GM19193 (cell line): ENCODE data around the gene TRPM2.

Experiments used
- POLR2A ChIP-seq: IDR thresholded peaks from 4 replicates; pipeline ENCODE4 v1.6.1; 2011; ENCODE audit not compliant: insufficient read depth, insufficient read length; ENCODE audit errors: extremely low read depth

TRPM2 gene

DNA sequence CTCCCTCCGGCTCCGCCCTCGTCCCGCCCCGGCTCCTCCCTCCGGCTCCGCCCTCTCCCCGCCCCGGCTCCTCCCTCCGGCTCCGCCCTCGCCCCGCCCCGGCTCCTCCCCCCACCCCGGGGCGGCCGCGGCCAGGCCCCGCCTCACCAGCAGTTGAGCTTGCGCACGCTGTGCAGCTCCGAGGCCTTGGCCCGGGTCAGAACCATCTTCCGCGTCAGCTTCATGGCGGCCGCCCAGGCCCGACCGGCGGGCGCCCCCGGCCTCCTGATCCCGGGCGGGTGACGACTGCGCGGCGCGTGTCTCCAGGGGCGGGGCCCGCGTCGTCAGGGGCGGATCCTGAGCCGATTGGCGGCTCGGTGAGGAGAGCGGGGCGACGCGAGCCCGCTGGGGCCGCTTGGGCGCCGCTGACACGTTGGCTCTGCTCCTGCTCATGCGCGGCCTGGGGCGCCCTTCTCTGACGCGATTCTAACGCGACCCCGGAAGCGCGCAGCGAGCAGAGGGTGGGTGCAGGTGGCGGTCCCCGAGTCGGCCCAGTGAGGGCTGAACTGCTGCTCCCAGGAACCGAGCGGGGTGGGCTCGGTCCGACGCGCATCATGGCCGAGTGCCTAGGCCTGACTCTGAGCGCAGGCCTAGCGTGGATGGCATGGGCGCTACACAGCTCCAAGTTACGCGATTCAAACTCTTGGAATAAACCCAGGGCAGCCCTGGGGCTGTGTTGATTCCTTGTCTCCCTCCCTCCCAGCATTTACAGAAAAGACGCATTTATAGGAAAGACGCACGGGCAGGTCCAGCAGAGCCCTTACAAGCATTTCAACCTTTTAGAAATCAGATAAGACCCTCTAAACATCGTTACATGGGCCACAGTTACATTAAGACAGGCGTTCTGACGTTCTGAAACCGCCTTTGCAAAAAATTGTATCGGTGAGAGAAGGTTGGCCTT, 14.2 kb upstream of the TRPM2 start, which contains the start of gene CFAP410:
TSS of gene CFAP410 (minus strand) at position 420 of the 940 bp plus-strand sequence. CDS start at position 224, 196 bp downstream.
- TF ChIP-seq POLR2A = peak; percentile 92

DNA sequence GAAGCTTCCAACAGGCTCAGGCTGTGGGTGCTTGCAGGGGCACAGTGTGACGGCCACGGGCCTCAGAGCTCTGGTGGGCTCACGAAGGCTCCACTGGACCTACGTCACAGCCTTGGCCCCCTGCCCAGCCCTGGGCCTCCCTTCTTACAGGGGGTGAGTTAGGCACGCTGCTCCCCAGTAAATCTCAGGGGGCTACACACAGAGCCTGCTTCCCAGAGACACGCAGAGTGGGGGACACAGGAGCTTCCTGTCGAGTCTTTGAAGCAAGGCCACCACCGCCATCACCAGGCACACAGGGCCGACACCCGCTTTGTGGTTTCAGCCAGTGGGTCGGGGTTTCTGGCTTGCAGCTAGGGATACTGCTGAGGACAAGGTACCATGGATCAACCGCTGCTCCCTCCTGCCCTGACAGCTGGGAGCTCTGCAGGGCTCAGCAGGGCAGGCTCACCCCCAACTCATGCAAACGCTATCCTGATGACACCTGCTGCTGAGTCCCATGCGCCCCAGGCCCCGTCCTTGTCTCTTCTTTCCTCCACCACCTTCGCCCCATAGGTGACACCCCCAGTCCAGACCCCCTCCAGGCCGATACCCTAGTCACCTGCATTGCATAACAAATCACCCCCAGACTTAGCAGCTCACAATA, 8.8 kb upstream of the TRPM2 start:
- no peak for TF ChIP-seq POLR2A

DNA sequence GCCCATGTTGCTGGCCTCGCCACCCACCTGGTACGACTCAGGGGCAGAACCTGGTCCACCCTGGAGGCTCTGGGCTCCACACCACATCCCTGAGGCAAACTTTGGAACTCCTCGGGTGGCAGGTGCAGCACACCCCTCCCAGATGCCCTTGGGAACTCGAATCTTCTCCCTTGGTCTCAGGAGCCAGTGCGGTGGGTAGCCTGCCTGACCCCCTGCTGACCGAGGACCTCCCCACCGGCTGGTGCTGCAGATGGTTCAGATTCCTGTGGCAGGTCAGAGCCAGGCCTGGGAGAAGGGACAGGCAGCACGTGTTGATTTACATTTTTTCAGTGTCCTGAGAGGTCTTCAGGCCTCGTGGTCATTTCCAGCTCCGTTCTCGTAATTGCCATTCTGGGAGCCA, 7.9 kb upstream of the TRPM2 start:
- no peak for TF ChIP-seq POLR2A

DNA sequence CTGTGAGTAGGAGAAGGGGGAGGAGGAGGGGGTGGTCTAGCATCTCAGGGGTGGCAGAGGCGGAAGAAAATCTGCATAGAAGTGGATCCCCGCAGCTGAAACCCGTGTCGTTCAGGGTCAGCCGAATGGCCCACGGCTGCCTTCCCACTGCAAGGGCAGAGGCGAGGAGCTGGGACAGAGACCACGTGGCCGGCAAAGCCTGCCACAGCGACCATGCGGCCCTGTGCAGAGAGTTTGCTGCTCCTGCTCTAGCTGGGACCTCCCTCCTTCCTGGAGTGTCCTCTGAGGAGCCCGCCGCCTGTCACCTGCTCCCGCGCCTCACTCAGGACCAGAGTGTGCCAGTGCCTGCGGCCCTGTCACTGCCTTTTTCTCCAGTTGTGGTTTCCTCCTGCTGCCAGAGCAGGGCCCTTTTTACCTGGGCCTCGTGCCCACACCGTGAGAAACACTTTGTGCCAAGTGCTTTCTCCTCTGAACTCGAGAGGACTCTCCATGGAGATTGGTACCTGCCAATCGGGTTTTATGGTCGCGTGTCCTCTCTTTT, 5.4 kb upstream of the TRPM2 start:
- TF ChIP-seq POLR2A = no peak

DNA sequence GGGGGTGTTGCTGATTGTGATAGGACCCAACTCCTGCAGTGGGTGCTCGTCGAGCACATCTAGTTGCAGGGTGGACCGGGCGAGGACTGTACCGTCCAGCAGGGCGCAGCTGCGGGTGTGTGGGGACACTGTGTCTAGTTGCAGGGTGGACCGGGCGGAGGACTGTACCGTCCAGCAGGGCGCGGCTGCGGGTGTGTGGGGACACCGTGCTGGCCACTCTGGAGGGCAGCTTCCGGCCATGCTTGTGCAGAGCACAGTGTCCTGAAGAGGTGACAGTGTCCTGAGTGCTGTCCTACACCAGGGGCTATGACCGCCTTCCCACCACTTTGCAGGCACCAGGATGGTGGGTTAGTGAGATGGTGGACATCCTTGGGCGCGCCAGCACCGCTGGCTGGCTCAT, 4.6 kb upstream of the TRPM2 start:
- no peak for TF ChIP-seq POLR2A

DNA sequence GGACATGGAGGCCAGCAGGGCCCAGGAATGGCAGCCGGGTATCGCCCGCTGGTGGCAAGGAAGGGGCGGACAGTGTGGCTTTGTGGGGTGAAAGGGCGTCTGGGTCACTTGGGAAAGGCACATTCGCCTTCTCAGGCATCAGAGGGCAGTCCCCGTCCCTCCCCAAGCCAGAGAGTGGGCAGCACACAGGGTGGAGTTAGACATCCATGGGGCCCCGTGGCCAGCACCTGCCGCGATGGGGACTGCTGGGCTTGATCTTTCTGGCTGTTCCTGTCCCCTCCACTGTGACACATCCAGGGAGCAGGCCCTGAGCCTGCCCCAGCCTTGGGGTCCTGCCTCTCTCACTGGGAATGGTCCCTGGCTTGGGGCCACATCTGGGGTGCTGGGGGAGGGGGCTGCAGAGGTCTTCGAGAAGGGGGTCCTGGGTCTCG, 4.0 kb upstream of the TRPM2 start:
- no peak for TF ChIP-seq POLR2A

DNA sequence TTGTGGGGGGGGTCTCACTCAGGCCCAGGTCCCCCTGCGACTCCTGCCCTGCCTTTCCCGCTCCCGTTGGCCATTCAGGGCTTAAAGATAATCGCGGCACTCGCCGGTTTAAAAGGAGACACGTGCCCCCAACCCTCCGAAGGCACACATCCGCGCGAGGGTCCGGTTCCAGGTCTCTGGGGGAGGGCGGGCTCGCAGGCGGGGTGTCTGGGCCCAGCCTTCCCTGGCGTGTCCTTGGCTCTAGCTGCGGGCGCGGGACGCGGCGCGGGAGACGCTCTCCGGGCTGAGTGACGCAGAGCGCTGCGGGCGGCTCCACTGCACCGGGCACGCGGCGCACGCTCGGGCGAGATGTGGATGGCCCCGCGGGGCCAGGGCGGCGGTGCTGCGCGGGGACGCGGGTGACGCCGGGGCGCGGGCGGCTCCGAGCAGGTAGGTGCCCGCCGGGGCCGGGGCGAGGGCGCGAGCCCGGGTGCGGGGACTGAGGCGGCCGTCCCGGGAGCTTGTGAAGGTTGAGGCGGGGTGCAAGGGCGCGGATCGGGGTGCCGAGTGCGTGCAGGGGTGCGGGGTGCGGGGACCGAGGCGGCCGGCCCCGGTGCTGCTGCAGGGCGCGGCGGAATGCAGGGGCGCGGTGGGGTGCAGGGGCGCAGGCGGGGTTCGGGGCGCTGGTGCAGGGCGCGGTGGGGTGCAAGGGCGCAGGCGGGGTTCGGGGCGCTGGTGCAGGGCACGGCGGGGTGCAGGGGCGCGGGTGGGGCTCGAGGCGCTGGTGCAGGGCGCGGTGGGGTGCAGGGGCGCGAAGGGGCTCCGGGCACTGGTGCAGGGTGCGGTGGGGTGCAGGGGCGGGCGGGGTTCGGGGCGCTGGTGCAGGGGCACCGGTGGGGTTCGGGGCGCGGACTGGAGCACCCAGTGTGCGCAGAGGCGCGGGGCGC, 3.3 kb upstream of the TRPM2 start:
- TF ChIP-seq POLR2A = no peak

DNA sequence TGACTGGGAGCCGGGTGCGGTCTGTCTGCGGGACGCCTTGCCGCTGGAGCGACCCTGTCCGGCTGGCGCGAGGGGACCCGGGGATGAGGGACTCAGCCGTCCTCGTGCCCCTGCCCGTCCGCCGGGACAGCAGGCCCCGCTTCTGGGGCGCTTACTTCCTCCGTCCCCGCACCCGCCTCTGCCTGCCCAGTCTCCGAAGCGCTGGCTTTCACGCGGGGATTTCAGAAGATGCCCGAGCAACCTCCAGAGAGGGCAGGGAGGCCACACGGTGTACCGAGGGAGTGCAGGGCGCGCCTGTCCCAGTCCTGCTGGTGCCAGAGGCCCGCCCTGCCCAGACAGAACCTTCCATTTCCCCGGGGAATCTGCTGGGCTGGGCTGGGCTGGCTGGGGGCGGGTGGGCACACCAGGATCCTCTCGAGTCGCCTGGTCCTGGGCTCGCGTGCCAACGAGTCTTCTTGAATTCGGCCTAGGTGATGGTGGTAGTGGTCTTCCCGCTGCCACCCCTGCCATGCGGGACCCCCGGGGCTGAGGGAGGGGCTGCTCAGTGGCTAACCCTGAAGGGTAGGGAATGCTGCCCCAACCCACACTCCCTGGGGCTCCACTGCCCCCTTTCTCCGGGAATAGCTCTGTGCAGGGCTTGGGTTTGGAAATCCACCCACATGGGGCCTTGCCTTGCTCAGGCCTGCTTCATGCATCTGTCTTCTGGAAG, 2.5 kb upstream of the TRPM2 start:
- TF ChIP-seq POLR2A = no peak

DNA sequence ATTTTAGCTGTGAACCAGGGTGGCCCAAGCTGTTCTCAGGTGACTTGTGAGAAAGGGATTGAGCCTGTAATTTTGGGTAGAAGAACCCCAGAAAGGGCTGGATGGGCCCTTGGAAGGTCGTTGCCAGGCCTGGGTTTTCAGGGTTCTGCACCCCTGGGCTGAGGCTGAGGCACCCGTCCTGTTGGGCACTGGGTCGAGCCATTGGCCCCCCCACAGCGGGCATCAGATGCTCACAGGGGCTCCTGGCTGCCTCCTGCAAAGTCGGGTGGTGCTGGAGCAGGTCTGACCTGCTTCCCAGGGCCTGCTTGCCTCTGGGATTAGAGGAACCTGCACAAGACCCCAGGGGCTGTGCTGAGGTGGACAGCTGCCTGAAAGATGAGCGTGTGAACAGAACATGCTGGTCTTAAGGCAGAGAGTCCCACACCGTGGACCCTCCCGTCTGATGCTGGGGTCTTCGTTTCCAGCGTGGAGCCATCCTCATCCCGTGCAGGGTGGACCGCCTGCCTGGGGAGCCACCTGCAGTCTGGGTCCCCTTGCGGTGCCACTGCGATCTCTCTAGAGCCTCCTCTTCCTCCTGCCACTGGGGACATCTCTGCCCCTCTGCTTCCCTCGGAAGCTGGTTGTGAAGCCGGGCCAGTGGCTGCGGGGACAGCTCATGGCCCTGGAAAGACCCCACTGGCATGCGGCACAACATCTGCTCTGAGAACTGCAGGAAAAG, 1.7 kb upstream of the TRPM2 start:
- no peak for TF ChIP-seq POLR2A

DNA sequence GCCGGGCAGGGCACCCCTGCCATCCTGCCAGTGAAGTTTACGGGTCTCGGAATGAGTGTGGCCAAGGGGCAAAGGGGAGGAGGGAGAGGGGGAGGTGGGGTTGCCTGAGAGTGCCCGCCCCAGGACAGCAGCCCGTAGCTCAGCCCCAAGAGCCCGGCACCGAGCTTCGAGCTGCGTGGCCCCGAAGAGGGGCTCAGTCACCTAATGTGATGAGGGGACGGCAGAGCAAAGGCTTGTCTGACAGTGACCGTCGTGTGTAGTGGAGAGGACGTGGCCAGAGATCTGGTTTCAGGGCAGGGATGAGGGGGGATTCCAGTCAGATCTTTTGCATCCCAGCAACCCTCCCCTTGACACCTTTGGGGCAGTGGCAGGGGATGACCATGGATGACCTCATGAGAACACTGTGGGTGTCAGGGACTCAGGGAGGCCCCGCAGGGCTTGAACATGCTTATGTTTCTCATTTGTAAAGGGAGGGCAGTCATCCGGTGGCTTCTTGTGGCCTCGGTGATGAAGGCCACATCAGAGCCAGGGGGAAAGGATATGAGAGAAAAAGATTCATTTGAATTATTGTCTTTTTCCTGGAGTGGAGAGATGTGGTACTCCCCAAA, 1.1 kb upstream of the TRPM2 start:
- no peak for TF ChIP-seq POLR2A

DNA sequence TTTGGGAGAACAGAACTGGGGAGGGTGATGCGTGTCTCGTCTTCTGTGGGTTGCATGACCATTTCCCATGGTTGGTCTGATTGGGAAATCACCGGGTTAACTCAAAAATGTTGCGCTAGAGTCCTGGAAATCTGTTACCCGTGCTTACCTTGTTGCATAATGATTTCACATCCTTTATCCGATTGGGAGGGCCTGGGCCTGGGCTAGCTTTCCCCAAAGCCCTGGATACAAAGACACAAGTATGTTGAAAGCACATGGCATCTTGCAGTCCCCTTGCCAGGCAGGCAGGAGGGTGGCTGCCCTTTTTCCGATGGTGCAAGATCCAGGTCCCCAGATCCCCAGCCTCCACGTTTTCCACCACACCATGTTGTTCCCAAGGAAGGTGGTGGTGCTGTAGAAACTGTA, 582 bp downstream of the TRPM2 start:
- TF ChIP-seq POLR2A = no peak

DNA sequence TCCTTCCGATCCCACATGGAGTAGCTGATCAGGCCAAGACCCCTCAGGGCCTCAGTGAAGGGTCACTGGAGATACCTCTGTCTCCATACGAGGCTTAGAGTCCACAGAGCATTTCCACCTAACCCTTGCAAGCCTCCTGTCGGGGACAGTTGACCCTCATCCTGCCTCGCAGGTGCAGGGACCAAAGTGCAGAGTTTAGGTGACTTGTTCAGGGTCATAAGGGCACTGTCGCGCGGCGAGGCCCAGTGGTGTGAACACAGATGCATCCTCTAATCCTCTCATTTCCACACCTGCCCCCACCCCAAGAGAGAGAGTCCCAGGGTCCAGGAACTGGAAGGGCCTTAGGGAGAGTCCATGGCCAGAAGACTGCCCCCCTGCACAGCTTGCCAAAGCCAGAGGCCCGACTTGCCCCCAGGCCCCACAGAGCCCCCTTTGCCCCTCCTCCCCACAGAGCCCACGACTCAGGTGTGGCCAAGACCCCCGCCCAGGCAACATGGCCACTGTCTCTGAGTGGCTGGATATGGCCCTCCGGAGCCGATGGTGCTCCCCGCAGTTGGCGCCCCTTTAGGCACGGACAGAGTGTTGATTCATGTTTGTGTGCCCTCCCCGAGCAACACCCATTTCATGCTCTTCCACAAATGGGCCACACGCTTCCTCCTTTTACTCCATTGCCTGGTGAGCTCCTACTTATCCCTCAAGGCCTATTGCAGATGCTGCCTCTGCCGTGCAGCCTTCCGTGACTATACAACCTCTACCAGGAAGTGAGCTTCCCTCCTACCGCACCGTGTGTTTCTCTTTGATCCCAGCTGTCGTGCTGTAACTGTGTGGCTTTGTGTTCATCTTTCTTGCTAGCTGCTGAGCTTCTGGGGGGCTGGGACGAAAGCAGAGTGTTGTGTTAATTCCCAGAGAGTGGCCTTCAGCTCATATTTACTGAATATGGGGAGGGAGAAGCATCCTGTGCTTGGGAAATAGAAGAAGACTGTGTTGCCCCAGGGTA, 1.7 kb downstream of the TRPM2 start:
- no peak for TF ChIP-seq POLR2A
